ENCODE data around the gene SUMF1. TPM values are rescaled to one million over a fixed set of nuclear protein-coding genes. Genes with fewer than 3 reads are reported as not detected.
"Not testable (repeated sequence)": the region's sequence is repeated elsewhere in the genome, so short reads cannot be mapped to it uniquely, and the experiment has no call there.

The SUMF1 gene
- total RNA-seq, 1 experiment from 2014 or later, result 24.0 TPM

GRCh38 chr3:4335840-4336562 is 131.1 kb downstream of the SUMF1 start:
- H3K27ac ChIP-seq, result no peak overlapping the region
- no peak overlapping the region for H3K4me3 ChIP-seq
- H3K27me3 ChIP-seq (replicated peaks), result no peaks in the 10 kb centered on the region
- H3K4me1 ChIP-seq (replicated peaks), result no peaks in the 10 kb centered on the region
- H3K36me3 ChIP-seq, result no peaks in the 10 kb centered on the region
- no peak for DNase-seq (ENCODE audit: low read depth in 1 of 2, low spot score in 2 of 2)
- no peaks in the 10 kb centered on the region for H3K9me3 ChIP-seq (replicated peaks)

GRCh38 chr3:4334548-4334947 is 132.5 kb downstream of the SUMF1 start:
- H3K4me3 ChIP-seq, result no peak overlapping the region
- H3K9me3 ChIP-seq (replicated peaks), result no peaks in the 10 kb centered on the region
- H3K27ac ChIP-seq, result no peak overlapping the region
- no peak for DNase-seq (ENCODE audit: low read depth in 1 of 2, low spot score in 2 of 2)
- no peaks in the 10 kb centered on the region for H3K27me3 ChIP-seq (replicated peaks)
- H3K36me3 ChIP-seq, result no peaks in the 10 kb centered on the region
- no peaks in the 10 kb centered on the region for H3K4me1 ChIP-seq (replicated peaks)

GRCh38 chr3:4332991-4333390 is 134.1 kb downstream of the SUMF1 start:
- DNase-seq (ENCODE audit: low read depth in 1 of 2, low spot score in 2 of 2), result no peak
- no peaks in the 10 kb centered on the region for H3K4me1 ChIP-seq (replicated peaks)
- H3K9me3 ChIP-seq (replicated peaks), result no peaks in the 10 kb centered on the region
- H3K4me3 ChIP-seq, result no peak overlapping the region
- no peaks in the 10 kb centered on the region for H3K36me3 ChIP-seq
- H3K27me3 ChIP-seq (replicated peaks), result no peaks in the 10 kb centered on the region
- H3K27ac ChIP-seq, result no peak overlapping the region

GRCh38 chr3:4332574-4332973 is 134.5 kb downstream of the SUMF1 start:
- Histone ChIP-seq H3K4me3 (no peak overlapping the region), H3K4me1 (replicated peaks) (no peaks in the 10 kb centered on the region), H3K36me3 (no peaks in the 10 kb centered on the region)

GRCh38 chr3:4332111-4332510 is 135.0 kb downstream of the SUMF1 start:
- no peaks in the 10 kb centered on the region for H3K36me3 ChIP-seq
- no peak overlapping the region for H3K4me3 ChIP-seq
- H3K27ac ChIP-seq, result no peak overlapping the region
- no peak for DNase-seq (ENCODE audit: low read depth in 1 of 2, low spot score in 2 of 2)
- H3K4me1 ChIP-seq (replicated peaks), result no peaks in the 10 kb centered on the region
- no peaks in the 10 kb centered on the region for H3K9me3 ChIP-seq (replicated peaks)
- no peaks in the 10 kb centered on the region for H3K27me3 ChIP-seq (replicated peaks)

More at GRCh38 chr3:4332574-4332973, 134.5 kb downstream of the SUMF1 start:
- no peaks in the 10 kb centered on the region for H3K9me3 ChIP-seq (replicated peaks)
- DNase-seq (ENCODE audit: low read depth in 1 of 2, low spot score in 2 of 2), result no peak
- no peaks in the 10 kb centered on the region for H3K27me3 ChIP-seq (replicated peaks)
- H3K27ac ChIP-seq, result no peak overlapping the region

GRCh38 chr3:4329806-4330205 is 137.3 kb downstream of the SUMF1 start:
- H3K36me3 ChIP-seq; DNase-seq (ENCODE audit: low read depth in 1 of 2, low spot score in 2 of 2); H3K27ac ChIP-seq; H3K27me3 ChIP-seq (replicated peaks); H3K4me3 ChIP-seq; H3K9me3 ChIP-seq (replicated peaks); H3K4me1 ChIP-seq (replicated peaks): not testable (repeated sequence)

- no peaks in the 10 kb centered on the region for H3K27me3 ChIP-seq (replicated peaks)
- no peaks in the 10 kb centered on the region for H3K36me3 ChIP-seq
- H3K4me1 ChIP-seq (replicated peaks), result no peaks in the 10 kb centered on the region
- H3K9me3 ChIP-seq (replicated peaks), result no peaks in the 10 kb centered on the region
- DNase-seq (ENCODE audit: low read depth in 1 of 2, low spot score in 2 of 2), result no peak
- H3K4me3 ChIP-seq, result no peak overlapping the region
- H3K27ac ChIP-seq, result no peak overlapping the region
Observed at GRCh38 chr3:4326868-4327267, 140.2 kb downstream of the SUMF1 start.

GRCh38 chr3:4323246-4324027 is 143.6 kb downstream of the SUMF1 start:
- no peaks in the 10 kb centered on the region for H3K36me3 ChIP-seq
- no peak overlapping the region for H3K27ac ChIP-seq
- H3K4me1 ChIP-seq (replicated peaks), result no peaks in the 10 kb centered on the region
- no peak for DNase-seq (ENCODE audit: low read depth in 1 of 2, low spot score in 2 of 2)
- H3K9me3 ChIP-seq (replicated peaks), result no peaks in the 10 kb centered on the region
- no peaks in the 10 kb centered on the region for H3K27me3 ChIP-seq (replicated peaks)
- H3K4me3 ChIP-seq, result no peak overlapping the region

GRCh38 chr3:4322635-4323034 is 144.4 kb downstream of the SUMF1 start:
- Histone ChIP-seq H3K27me3 (replicated peaks) (no peaks in the 10 kb centered on the region), H3K27ac (no peak overlapping the region)

GRCh38 chr3:4321732-4322131 is 145.3 kb downstream of the SUMF1 start:
- no peak overlapping the region for H3K4me3 ChIP-seq
- H3K36me3 ChIP-seq, result no peaks in the 10 kb centered on the region
- H3K4me1 ChIP-seq (replicated peaks), result no peaks in the 10 kb centered on the region
- no peak overlapping the region for H3K27ac ChIP-seq
- H3K27me3 ChIP-seq (replicated peaks), result no peaks in the 10 kb centered on the region
- no peaks in the 10 kb centered on the region for H3K9me3 ChIP-seq (replicated peaks)
- no peak for DNase-seq (ENCODE audit: low read depth in 1 of 2, low spot score in 2 of 2)

More at GRCh38 chr3:4322635-4323034, 144.4 kb downstream of the SUMF1 start:
- H3K9me3 ChIP-seq (replicated peaks), result no peaks in the 10 kb centered on the region
- H3K36me3 ChIP-seq, result no peaks in the 10 kb centered on the region
- DNase-seq (ENCODE audit: low read depth in 1 of 2, low spot score in 2 of 2), result no peak
- no peaks in the 10 kb centered on the region for H3K4me1 ChIP-seq (replicated peaks)
- H3K4me3 ChIP-seq, result no peak overlapping the region

- Histone ChIP-seq H3K4me3 (no peak overlapping the region), H3K27me3 (replicated peaks) (no peaks in the 10 kb centered on the region), H3K27ac (no peak overlapping the region), H3K9me3 (replicated peaks) (no peaks in the 10 kb centered on the region), H3K4me1 (replicated peaks) (no peaks in the 10 kb centered on the region), H3K36me3 (no peaks in the 10 kb centered on the region)
- no peak for DNase-seq (ENCODE audit: low read depth in 1 of 2, low spot score in 2 of 2)
Observed at GRCh38 chr3:4320096-4320911, 146.8 kb downstream of the SUMF1 start.

- H3K27ac ChIP-seq, result no peak overlapping the region
- H3K9me3 ChIP-seq (replicated peaks), result no peaks in the 10 kb centered on the region
- DNase-seq (ENCODE audit: low read depth in 1 of 2, low spot score in 2 of 2), result no peak
- no peaks in the 10 kb centered on the region for H3K36me3 ChIP-seq
- 0 out of 2 replicates have a peak, but pooled peaks cover 3% of the 10 kb centered on the region for H3K4me1 ChIP-seq (replicated peaks)
- no peaks in the 10 kb centered on the region for H3K27me3 ChIP-seq (replicated peaks)
- no peak overlapping the region for H3K4me3 ChIP-seq
Observed at GRCh38 chr3:4314688-4315087, 152.4 kb downstream of the SUMF1 start.

- DNase-seq (ENCODE audit: low read depth in 1 of 2, low spot score in 2 of 2), result no peak
- Histone ChIP-seq H3K27me3 (replicated peaks) (no peaks in the 10 kb centered on the region), H3K4me1 (replicated peaks) (0 out of 2 replicates have a peak, but pooled peaks cover 3% of the 10 kb centered on the region), H3K27ac (no peak overlapping the region), H3K4me3 (no peak overlapping the region), H3K9me3 (replicated peaks) (no peaks in the 10 kb centered on the region), H3K36me3 (no peaks in the 10 kb centered on the region)
Observed at GRCh38 chr3:4313606-4314293, 153.3 kb downstream of the SUMF1 start.

All from SJSA1 (cell line).